Peyer's patch (tissue), 4 donors: Measurements from ENCODE around the gene C2orf78. TPM values are rescaled to one million over a fixed set of nuclear protein-coding genes. Genes with fewer than 3 reads are reported as not detected.

Source experiments
- DNase-seq, 3 donors: peaks; one replicate each; pipeline ENCODE4 v3.0.0-alpha.2; 2017 to 2019
- H3K27ac ChIP-seq, 4 donors: fragments of 200-600 bp; sonication (generic); one replicate each; pipeline ENCODE4 v1.5.1; 2016 to 2019
- H3K27me3 ChIP-seq, 2 donors: fragments of 200-600 bp; sonication (generic); one replicate each; pipeline ENCODE4 v1.5.1; 2019
- H3K36me3 ChIP-seq, 3 donors: fragments of 200-600 bp; sonication (generic); one replicate each; pipeline ENCODE4 v1.5.1; 2016 to 2019
- H3K4me1 ChIP-seq, 4 donors: fragments of 200-600 bp; sonication (generic); one replicate each; pipeline ENCODE4 v1.5.1; 2016 to 2019
- H3K4me3 ChIP-seq, 4 donors: fragments of 200-600 bp; sonication (generic); 1 replicate in 3 of 4; 2 replicates in 1 of 4; pipeline ENCODE4 v1.5.1; 2016 to 2019; ENCODE audit warnings: mild to moderate bottlenecking in 1 of 4
- H3K9me3 ChIP-seq, 4 donors: fragments of 200-600 bp; sonication (generic); one replicate each; pipeline ENCODE4 v1.5.1; 2016 to 2019; ENCODE audit warnings: mild to moderate bottlenecking in 1 of 4
- POLR2A ChIP-seq, 2 donors: fragments of 450-650 bp; IDR thresholded peaks; one replicate each; pipeline ENCODE4 v1.5.1; 2017; ENCODE audit warnings: antibody characterized with exemption in 2 of 2, mild to moderate bottlenecking in 2 of 2, moderate library complexity in 2 of 2
- total RNA-seq, 4 donors: library from RNA; depleted of rRNA; stranded (reverse); fragments of >200 nt; gene quantifications; one replicate each; pipeline ENCODE4 v1.1.0, GENCODE V29; 2016
- TF ChIP-seq, protein P1 (sequence below), 6 experiments: fragments of 450-650 bp in 4 of 6; fragments of 200-600 bp in 2 of 6; sonication (generic) in 1 of 6; IDR thresholded peaks; one replicate each; pipeline ENCODE4 v1.5.1; 2017 to 2019; ENCODE audit warnings: antibody characterized with exemption in 6 of 6, mild to moderate bottlenecking in 3 of 6, moderate library complexity in 1 of 6

C2orf78 gene
- total RNA-seq, 4 donors from 2014 or later = not detected

DNA sequence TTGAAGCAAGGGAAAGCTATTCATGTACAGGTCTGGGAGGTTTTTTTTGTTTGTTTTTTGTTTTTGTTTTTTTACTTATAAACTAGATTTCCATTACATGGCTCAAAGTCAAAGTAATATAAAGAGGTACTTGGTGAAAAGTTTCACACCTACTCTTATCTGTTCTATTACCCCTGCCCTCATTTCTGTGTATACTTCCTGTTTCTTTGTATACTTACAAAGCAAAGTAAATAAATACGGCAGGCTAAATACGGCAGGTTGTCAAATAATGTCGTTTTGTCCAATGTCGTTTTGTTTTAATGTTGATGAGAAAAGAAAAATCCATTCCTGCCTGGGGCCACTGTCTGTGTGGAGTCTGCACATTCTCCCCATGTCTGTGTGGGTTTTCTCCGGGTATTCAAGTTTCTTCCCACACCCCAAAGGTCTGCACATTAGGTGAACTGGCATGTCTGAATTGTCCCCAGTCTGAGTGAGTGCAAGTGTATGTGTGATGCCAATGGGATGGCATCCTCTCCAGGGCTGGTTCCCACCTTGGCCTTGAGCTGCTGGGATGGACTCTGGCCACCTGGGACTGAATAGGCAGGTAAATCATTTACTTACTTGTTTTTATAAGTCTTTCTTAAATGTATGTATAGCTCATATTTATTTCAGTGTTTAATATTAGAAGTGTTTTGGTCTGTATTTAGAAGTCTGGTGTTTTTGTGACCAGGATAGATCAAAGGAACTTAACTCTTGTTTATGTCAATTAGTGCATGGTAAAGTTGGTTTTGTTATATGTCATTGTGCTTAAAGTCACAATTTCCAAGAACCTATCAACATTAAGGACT is 58.1 kb downstream of the C2orf78 start:
- H3K9me3 ChIP-seq = no peaks in the 10 kb centered on the region
- H3K4me3 ChIP-seq = peak overlapping the region in 1 of 4 donors; percentile 8
- TF ChIP-seq POLR2A (IDR thresholded peaks at IDR 0.05) = peak in 1 of 2 donors; percentile 45
- TF ChIP-seq, protein P1, sequence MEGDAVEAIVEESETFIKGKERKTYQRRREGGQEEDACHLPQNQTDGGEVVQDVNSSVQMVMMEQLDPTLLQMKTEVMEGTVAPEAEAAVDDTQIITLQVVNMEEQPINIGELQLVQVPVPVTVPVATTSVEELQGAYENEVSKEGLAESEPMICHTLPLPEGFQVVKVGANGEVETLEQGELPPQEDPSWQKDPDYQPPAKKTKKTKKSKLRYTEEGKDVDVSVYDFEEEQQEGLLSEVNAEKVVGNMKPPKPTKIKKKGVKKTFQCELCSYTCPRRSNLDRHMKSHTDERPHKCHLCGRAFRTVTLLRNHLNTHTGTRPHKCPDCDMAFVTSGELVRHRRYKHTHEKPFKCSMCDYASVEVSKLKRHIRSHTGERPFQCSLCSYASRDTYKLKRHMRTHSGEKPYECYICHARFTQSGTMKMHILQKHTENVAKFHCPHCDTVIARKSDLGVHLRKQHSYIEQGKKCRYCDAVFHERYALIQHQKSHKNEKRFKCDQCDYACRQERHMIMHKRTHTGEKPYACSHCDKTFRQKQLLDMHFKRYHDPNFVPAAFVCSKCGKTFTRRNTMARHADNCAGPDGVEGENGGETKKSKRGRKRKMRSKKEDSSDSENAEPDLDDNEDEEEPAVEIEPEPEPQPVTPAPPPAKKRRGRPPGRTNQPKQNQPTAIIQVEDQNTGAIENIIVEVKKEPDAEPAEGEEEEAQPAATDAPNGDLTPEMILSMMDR (IDR thresholded peaks at IDR 0.05) = no peak
- no peaks in the 10 kb centered on the region for H3K27me3 ChIP-seq
- H3K36me3 ChIP-seq = peaks cover 0 to 36% (median 7%) of the 10 kb centered on the region in 3 donors
- H3K4me1 ChIP-seq = peaks cover 0 to 10% (median 0%) of the 10 kb centered on the region in 4 donors
- H3K27ac ChIP-seq = peak overlapping the region in 3 of 4 donors; percentile 13 to 79 (median 52)
- peak in 2 of 3 donors; percentile 65 to 80 for DNase-seq

DNA sequence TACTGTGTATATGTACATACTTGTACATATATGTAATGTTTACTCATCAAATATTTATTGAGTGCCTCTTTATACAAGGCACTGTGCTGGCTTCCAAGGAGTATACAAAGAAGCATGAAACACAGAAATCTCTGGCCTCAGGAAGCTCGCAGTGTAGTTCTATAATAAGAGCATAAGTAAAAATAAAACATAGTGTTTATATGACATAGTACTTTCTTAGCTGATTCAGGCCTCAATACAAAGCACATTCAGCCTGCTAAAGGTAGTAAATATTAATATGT is 58.7 kb downstream of the C2orf78 start:
- no peak for TF ChIP-seq POLR2A (IDR thresholded peaks at IDR 0.05)
- TF ChIP-seq, protein P1 (IDR thresholded peaks at IDR 0.05) = no peak
- H3K27ac ChIP-seq = peak overlapping the region in 2 of 4 donors; percentile 52 to 79

DNA sequence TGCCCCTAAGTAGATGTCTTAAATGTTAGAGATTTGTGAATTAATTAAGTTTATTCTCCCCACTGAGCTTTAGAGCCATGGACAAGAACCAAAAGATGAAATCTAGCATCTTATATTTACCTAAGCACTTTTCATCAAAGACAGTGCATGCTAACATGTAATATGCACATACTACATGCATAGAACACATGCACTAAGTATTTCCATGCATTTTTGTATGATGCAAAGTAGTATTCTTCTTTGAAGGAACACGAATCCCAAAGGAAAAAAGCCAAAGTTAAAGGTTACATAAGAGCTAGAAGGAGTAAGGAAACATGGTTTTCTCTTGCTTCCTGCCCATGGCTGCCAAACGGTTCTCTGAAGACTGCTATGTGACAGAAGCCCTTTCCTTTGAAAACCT is 60.1 kb downstream of the C2orf78 start:
- Histone ChIP-seq H3K4me1 (peaks cover 0 to 10% (median 0%) of the 10 kb centered on the region in 4 donors), H3K4me3 (no peak overlapping the region), H3K9me3 (no peaks in the 10 kb centered on the region), H3K27me3 (no peaks in the 10 kb centered on the region), H3K27ac (no peak overlapping the region), H3K36me3 (peaks cover 0 to 56% (median 7%) of the 10 kb centered on the region in 3 donors)
- no peak for DNase-seq
- TF ChIP-seq, protein P1 (IDR thresholded peaks at IDR 0.05) = no peak
- TF ChIP-seq POLR2A (IDR thresholded peaks at IDR 0.05) = no peak

More for the DNA sequence above, 58.7 kb downstream of the C2orf78 start:
- peaks cover 0 to 42% (median 7%) of the 10 kb centered on the region in 3 donors for H3K36me3 ChIP-seq
- H3K4me1 ChIP-seq = peaks cover 0 to 10% (median 0%) of the 10 kb centered on the region in 4 donors
- no peaks in the 10 kb centered on the region for H3K27me3 ChIP-seq
- H3K4me3 ChIP-seq = no peak overlapping the region
- no peaks in the 10 kb centered on the region for H3K9me3 ChIP-seq
- DNase-seq = no peak

- Histone ChIP-seq H3K4me1 (peaks cover 0 to 5% (median 0%) of the 10 kb centered on the region in 4 donors), H3K27me3 (no peaks in the 10 kb centered on the region), H3K4me3 (no peak overlapping the region), H3K36me3 (peaks cover 0 to 92% (median 7%) of the 10 kb centered on the region in 3 donors), H3K9me3 (no peaks in the 10 kb centered on the region), H3K27ac (no peak overlapping the region)
- no peak for DNase-seq
- TF ChIP-seq POLR2A (IDR thresholded peaks at IDR 0.05) = no peak
- TF ChIP-seq, protein P1 (IDR thresholded peaks at IDR 0.05) = no peak
Measured at GRCh38 chr2:73850009-73850408, 66.0 kb downstream of the C2orf78 start.

GRCh38 chr2:73851274-73851673 is 67.3 kb downstream of the C2orf78 start:
- Histone ChIP-seq H3K4me3 (no peak overlapping the region), H3K36me3 (peaks cover 0 to 92% (median 2%) of the 10 kb centered on the region in 3 donors), H3K4me1 (peaks cover 0 to 5% (median 0%) of the 10 kb centered on the region in 4 donors), H3K27me3 (no peaks in the 10 kb centered on the region), H3K27ac (peak overlapping the region in 2 of 4 donors; percentile 44 to 55), H3K9me3 (no peaks in the 10 kb centered on the region)
- peak in 2 of 3 donors; percentile 58 to 82 for DNase-seq
- TF ChIP-seq, protein P1 (IDR thresholded peaks at IDR 0.05) = peak in 4 of 6 experiments; percentile 18 to 74 (median 65)
- TF ChIP-seq POLR2A (IDR thresholded peaks at IDR 0.05) = no peak
